H1 (cell line): Measurements from ENCODE around the gene MCC. TPM values are rescaled to one million over a fixed set of nuclear protein-coding genes. Genes with fewer than 3 reads are reported as not detected.

Experiments
- CTCF ChIA-PET: fragments of 300-600 bp; sonication (Branson Sonifier 250); formaldehyde crosslinking; loops from one replicate; lab custom pipeline; 2021; ENCODE audit not compliant: partially characterized antibody; lab: Charles Lee
- POLR2A ChIA-PET: fragments of 300-600 bp; sonication (Branson Sonifier 250); formaldehyde crosslinking; loops from one replicate; lab custom pipeline; 2021; ENCODE audit warnings: inconsistent platforms; ENCODE audit not compliant: partially characterized antibody; lab: Charles Lee
- DNase-seq, 2 experiments: peaks; one replicate each; pipeline versions ENCODE4 v3.0.0 to v3.0.0-alpha.2; 2010 to 2022; ENCODE audit warnings: low spot score in 2 of 2, low read depth in 1 of 2, mixed read lengths in 1 of 2
- FAIRE-seq: peaks from 2 replicates; lab custom pipeline; 2011; peaks lifted over from hg19 to GRCh38; lab: Jason Lieb, UNC
- H2AFZ ChIP-seq: 2 replicates; pipeline ENCODE4 v1.8.1; 2012; ENCODE audit warnings: low read length, inconsistent platforms
- H2AK5ac ChIP-seq: 2 replicates; pipeline ENCODE4 v1.6.1; 2013; ENCODE audit warnings: low read depth, low read length
- H2BK120ac ChIP-seq: replicated peaks from 2 replicates; pipeline ENCODE3; 2013; ENCODE audit warnings: low read depth, low read length, inconsistent platforms
- H2BK12ac ChIP-seq: 2 replicates; pipeline ENCODE4 v1.6.1; 2013; ENCODE audit warnings: low read depth, low read length
- H2BK15ac ChIP-seq: 2 replicates; pipeline ENCODE4 v1.6.1; 2013; ENCODE audit warnings: low read length
- H2BK20ac ChIP-seq: 2 replicates; pipeline ENCODE4 v1.6.1; 2013; ENCODE audit warnings: low read length
- H2BK5ac ChIP-seq: 2 replicates; pipeline ENCODE4 v1.6.1; 2013; ENCODE audit warnings: low read depth, low read length
- H3K14ac ChIP-seq: 2 replicates; pipeline ENCODE4 v1.6.1; 2013; ENCODE audit warnings: inconsistent platforms; ENCODE audit not compliant: insufficient read length
- H3K18ac ChIP-seq: 2 replicates; pipeline ENCODE4 v1.6.1; 2013; ENCODE audit warnings: low read length; ENCODE audit errors: extremely low read depth
- H3K23ac ChIP-seq: 2 replicates; pipeline ENCODE4 v1.6.1; 2013; ENCODE audit warnings: inconsistent platforms; ENCODE audit not compliant: insufficient read length
- H3K23me2 ChIP-seq: 2 replicates; pipeline ENCODE4 v1.6.1; 2013; ENCODE audit warnings: low read depth, low read length
- H3K27ac ChIP-seq: 2 replicates; pipeline ENCODE4 v1.6.1; 2011; ENCODE audit warnings: low read depth, low read length, inconsistent platforms
- H3K27me3 ChIP-seq, 4 experiments: replicated peaks in 1 of 4; 1 replicate in 1 of 4; 2 replicates in 3 of 4; pipeline versions ENCODE4 v1.6.1 to v1.8.1; 2011 to 2013; ENCODE audit warnings: low read length in 3 of 4, mild to moderate bottlenecking in 3 of 4, inconsistent platforms in 2 of 4, mixed read lengths in 2 of 4, moderate library complexity in 1 of 4; ENCODE audit not compliant: control insufficient read depth in 3 of 4, insufficient read depth in 3 of 4; ENCODE audit errors: extremely low read depth in 1 of 4
- H3K36me3 ChIP-seq, 4 experiments: 2 replicates each; pipeline versions ENCODE4 v1.6.1 to v1.8.1; 2011 to 2013; ENCODE audit warnings: mild to moderate bottlenecking in 4 of 4, low read length in 3 of 4, moderate library complexity in 2 of 4, control low read depth in 1 of 4, inconsistent platforms in 1 of 4; ENCODE audit not compliant: insufficient read depth in 4 of 4, control insufficient read depth in 2 of 4
- H3K4ac ChIP-seq: replicated peaks from 2 replicates; pipeline ENCODE3; 2013; ENCODE audit warnings: low read length, low read depth, mixed read lengths, inconsistent platforms; ENCODE audit not compliant: insufficient read length
- H3K4me1 ChIP-seq, 4 experiments: replicated peaks in 1 of 4; 1 replicate in 1 of 4; 2 replicates in 3 of 4; pipeline versions ENCODE4 v1.6.1 to v1.8.1; 2011 to 2013; ENCODE audit warnings: low read length in 3 of 4, inconsistent platforms in 2 of 4, mixed read lengths in 1 of 4; ENCODE audit not compliant: insufficient read depth in 4 of 4, control insufficient read depth in 3 of 4
- H3K4me2 ChIP-seq, 2 experiments: 2 replicates each; pipeline versions ENCODE4 v1.6.1 to v1.8.1; 2011 to 2013; ENCODE audit warnings: low read depth in 2 of 2, low read length in 2 of 2, control low read depth in 1 of 2, inconsistent platforms in 1 of 2, mild to moderate bottlenecking in 1 of 2; ENCODE audit not compliant: insufficient read depth in 1 of 2
- H3K4me3 ChIP-seq, 4 experiments: fragments of 200-600, 300-600 bp in 1 of 4; sonication (generic), shearing (Covaris generic), sonication (Bioruptor Twin) in 1 of 4; 2 replicates each; pipeline versions ENCODE4 v1.5.1 to v1.8.1; 2011 to 2016; ENCODE audit warnings: low read length in 4 of 4, low read depth in 3 of 4, control low read depth in 2 of 4, inconsistent platforms in 2 of 4, mild to moderate bottlenecking in 2 of 4, mixed read lengths in 1 of 4, moderate library complexity in 1 of 4; ENCODE audit not compliant: insufficient read depth in 2 of 4; ENCODE audit errors: extremely low read depth in 1 of 4
- H3K56ac ChIP-seq: replicated peaks from 2 replicates; pipeline ENCODE3; 2013; ENCODE audit warnings: low read depth, mild to moderate bottlenecking, mixed read lengths, low read length, inconsistent platforms; ENCODE audit not compliant: insufficient read length
- H3K79me1 ChIP-seq: 2 replicates; pipeline ENCODE4 v1.6.1; 2013; ENCODE audit warnings: low read depth, low read length, control low read depth
- H3K79me2 ChIP-seq, 2 experiments: 2 replicates each; pipeline versions ENCODE4 v1.6.1 to v1.8.1; 2012 to 2013; ENCODE audit warnings: low read length in 2 of 2, mild to moderate bottlenecking in 2 of 2, inconsistent platforms in 1 of 2; ENCODE audit not compliant: insufficient read depth in 2 of 2, control insufficient read depth in 1 of 2
- H3K9ac ChIP-seq, 4 experiments: replicated peaks in 1 of 4; 1 replicate in 1 of 4; 2 replicates in 3 of 4; pipeline versions ENCODE4 v1.6.1 to v1.8.1; 2011 to 2013; ENCODE audit warnings: low read depth in 3 of 4, low read length in 3 of 4, control low read depth in 2 of 4, mild to moderate bottlenecking in 2 of 4, moderate library complexity in 2 of 4, inconsistent platforms in 1 of 4; ENCODE audit errors: extremely low read depth in 1 of 4
- H3K9me3 ChIP-seq, 2 experiments: 2 replicates each; pipeline versions ENCODE4 v1.6.1 to v1.8.1; 2012 to 2013; ENCODE audit warnings: mild to moderate bottlenecking in 2 of 2, moderate library complexity in 2 of 2, control low read depth in 1 of 2, inconsistent platforms in 1 of 2, low read depth in 1 of 2, low read length in 1 of 2, mixed read lengths in 1 of 2; ENCODE audit not compliant: insufficient read depth in 2 of 2
- H4K20me1 ChIP-seq, 2 experiments: replicated peaks in 1 of 2; 2 replicates each; pipeline versions ENCODE3 to v1.8.1; 2011 to 2013; ENCODE audit warnings: inconsistent platforms in 2 of 2, low read length in 2 of 2, mild to moderate bottlenecking in 1 of 2; ENCODE audit not compliant: insufficient read depth in 2 of 2, control insufficient read depth in 1 of 2
- H4K5ac ChIP-seq: 2 replicates; pipeline ENCODE4 v1.6.1; 2013; ENCODE audit warnings: low read length, low read depth, mixed read lengths, inconsistent platforms; ENCODE audit not compliant: insufficient read length
- H4K8ac ChIP-seq: 2 replicates; pipeline ENCODE4 v1.8.0; 2013; ENCODE audit warnings: mild to moderate bottlenecking, moderate library complexity, low read length, inconsistent platforms; ENCODE audit not compliant: insufficient read depth; ENCODE audit errors: extremely low read depth
- H4K91ac ChIP-seq: replicated peaks from 2 replicates; pipeline ENCODE3; 2013; ENCODE audit warnings: low read length, mixed read lengths, inconsistent platforms; ENCODE audit not compliant: insufficient read length
- ASH2L ChIP-seq: fragments of 200-600, 300-600 bp; sonication (generic); IDR thresholded peaks from one replicate; pipeline ENCODE4 v1.7.1; 2017; ENCODE audit warnings: low read length
- BACH1 ChIP-seq: IDR thresholded peaks from 2 replicates; pipeline ENCODE4 v1.6.1; 2012; ENCODE audit warnings: low read length, improper control_type of control experiment
- BCL11A ChIP-seq, 2 experiments: IDR thresholded peaks; one replicate each; pipeline ENCODE4 v1.6.1; 2011; ENCODE audit warnings: low read depth in 2 of 2, low read length in 2 of 2, mild to moderate bottlenecking in 2 of 2
- BRCA1 ChIP-seq: IDR thresholded peaks from 2 replicates; pipeline ENCODE4 v1.6.1; 2012; ENCODE audit warnings: low read depth, low read length, improper control_type of control experiment
- JUND ChIP-seq: IDR thresholded peaks from 2 replicates; pipeline ENCODE4 v1.6.1; 2011; ENCODE audit warnings: mild to moderate bottlenecking, improper control_type of control experiment, low read length
- KDM4A ChIP-seq: IDR thresholded peaks from one replicate; pipeline ENCODE4 v1.7.1; 2012; ENCODE audit warnings: low read depth, mild to moderate bottlenecking, moderate library complexity, low read length, inconsistent platforms; ENCODE audit not compliant: severe bottlenecking
- MAFK ChIP-seq: IDR thresholded peaks from 2 replicates; pipeline ENCODE4 v1.6.1; 2012; ENCODE audit warnings: low read depth, mild to moderate bottlenecking, improper control_type of control experiment, low read length
- POLR2AphosphoS5 ChIP-seq: IDR thresholded peaks from 2 replicates; pipeline ENCODE4 v1.6.1; 2011; ENCODE audit warnings: low read depth, low read length
- SIN3A ChIP-seq, 2 experiments: IDR thresholded peaks in 1 of 2; conservative IDR thresholded peaks in 1 of 2; 2 replicates each; pipeline ENCODE4 v1.6.1; 2011 to 2012; ENCODE audit warnings: low read length in 2 of 2, improper control_type of control experiment in 1 of 2, low read depth in 1 of 2, mild to moderate bottlenecking in 1 of 2
- SP2 ChIP-seq: IDR thresholded peaks from 2 replicates; pipeline ENCODE4 v1.6.1; 2012; ENCODE audit warnings: mild to moderate bottlenecking, low read length, inconsistent platforms
- SP4 ChIP-seq: IDR thresholded peaks from 2 replicates; pipeline ENCODE4 v1.6.1; 2012; ENCODE audit warnings: low read length, inconsistent platforms
- SRF ChIP-seq: IDR thresholded peaks from 2 replicates; pipeline ENCODE4 v1.6.1; 2011; ENCODE audit warnings: mild to moderate bottlenecking, low read depth, low read length, moderate library complexity
- TEAD4 ChIP-seq: IDR thresholded peaks from 2 replicates; pipeline ENCODE4 v1.6.1; 2012; ENCODE audit warnings: low read depth, low read length, inconsistent platforms, mixed read lengths
- USF2 ChIP-seq: IDR thresholded peaks from 2 replicates; pipeline ENCODE4 v1.6.1; 2011; ENCODE audit warnings: low read length, improper control_type of control experiment
- ZNF274 ChIP-seq: IDR thresholded peaks from 2 replicates; pipeline ENCODE4 v1.7.0; 2012; ENCODE audit warnings: low read length, borderline replicate concordance; ENCODE audit errors: extremely low read depth
- WGBS, 2 experiments: shearing (Covaris generic) in 1 of 2; methylation state at CpG; one replicate each; pipeline versions ENCODE4 v1.1.6 to v1.1.7; 2013 to 2015; ENCODE audit warnings: low lambda C conversion rate in 2 of 2, mixed read lengths in 2 of 2, inconsistent platforms in 1 of 2, low coverage in 1 of 2, missing lambda C conversion rate in 1 of 2; ENCODE audit not compliant: insufficient replicate concordance in 2 of 2, insufficient coverage in 1 of 2, insufficient read length in 1 of 2; ENCODE audit errors: extremely low coverage in 1 of 2, missing lambda C conversion rate in 1 of 2; 5-methylcytosine and 5-hydroxymethylcytosine counted together
- polyA plus RNA-seq, 7 experiments: library from polyadenylated mRNA; depleted of rRNA in 3 of 7; stranded (reverse) in 5 of 7; unstranded in 2 of 7; fragments of >200 nt in 5 of 7; fragments of 200-250 nt in 2 of 7; gene quantifications; 1 replicate in 5 of 7; 2 replicates in 1 of 7; 4 replicates in 1 of 7; pipeline versions ENCODE4 v1.2.1 to v1.2.3, GENCODE V29; 2011 to 2013; ENCODE audit warnings: missing spikeins in 2 of 7, mixed read lengths in 2 of 7
- total RNA-seq: library from RNA; stranded (reverse); fragmentation: NEBNext Ultra II Directional; extraction: Animal tissue kit (Norgen Biotek cat#: 25700); gene quantifications from 2 replicates; pipeline ENCODE4 v1.2.1, GENCODE V29; 2021

MCC gene
- total and polyA plus RNA-seq, 2 of the 8 experiments (the other 6 are each of a cell fraction or from before 2014, with no cell fraction given), result 2.6 to 18.3 TPM

DNA sequence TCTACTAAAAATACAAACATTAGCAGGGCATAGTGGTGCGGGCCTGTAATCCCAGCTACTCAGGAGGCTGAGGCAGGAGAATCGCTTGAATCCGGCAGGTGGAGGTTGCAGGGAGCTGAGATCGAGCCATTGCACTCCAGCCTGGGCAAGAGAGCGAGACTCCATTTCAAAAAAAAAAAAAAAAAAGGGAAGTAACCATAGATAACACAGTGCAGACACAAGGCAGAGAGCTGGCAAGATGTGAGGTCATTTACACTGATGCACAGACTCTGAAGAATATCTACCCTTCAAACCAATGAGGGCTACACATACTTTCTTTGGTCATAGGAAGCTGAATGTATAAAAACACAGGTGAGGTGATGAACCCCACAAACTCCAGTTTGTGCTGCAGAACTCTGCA, 379.8 kb downstream of the MCC start:
- H3K23ac ChIP-seq, result no peak overlapping the region
- POLR2A ChIA-PET, result no interaction called here
- no peaks in the 10 kb centered on the region for H3K4me1 ChIP-seq
- CTCF ChIA-PET, result interaction anchor here (1.5 kb wide), 1 partner anchor 14 kb away, joined by 3 read pairs; no protein-coding TSS in a partner anchor
- H3K79me1 ChIP-seq, result no peaks in the 10 kb centered on the region
- H2BK5ac ChIP-seq, result no peak overlapping the region
- H3K4me3 ChIP-seq, result no peak overlapping the region
- H2AK5ac ChIP-seq, result no peak overlapping the region
- no peaks in the 10 kb centered on the region for H3K9me3 ChIP-seq
- no peak for DNase-seq
- H3K27me3 ChIP-seq, result no peaks in the 10 kb centered on the region
- H3K79me2 ChIP-seq, result no peaks in the 10 kb centered on the region; a peak in 1 of 4 replicates
- no peak overlapping the region for H4K8ac ChIP-seq
- no peaks in the 10 kb centered on the region for H4K20me1 ChIP-seq
- no peaks in the 10 kb centered on the region; the same call in 1 of the 2 replicates for H3K23me2 ChIP-seq
- WGBS, 2 experiments, result 96% methylated on average over 5 of the region's 5 CpGs; no CpG with 5 or more reads in 1 of the 2 experiments
- no peak overlapping the region for H3K56ac ChIP-seq
- H2BK20ac ChIP-seq, result no peak overlapping the region
- H3K4me2 ChIP-seq, result no peak overlapping the region
- H3K14ac ChIP-seq, result no peak overlapping the region
- H3K27ac ChIP-seq, result no peak overlapping the region
- H2BK120ac ChIP-seq, result no peak overlapping the region
- no peak overlapping the region for H4K91ac ChIP-seq
- H3K9ac ChIP-seq, result no peak overlapping the region
- H2BK15ac ChIP-seq, result no peak overlapping the region
- no peak for FAIRE-seq
- H4K5ac ChIP-seq, result no peak overlapping the region
- no peak overlapping the region for H3K18ac ChIP-seq
- H3K4ac ChIP-seq, result no peak overlapping the region
- 0 out of 8 replicates have a peak, but pooled peaks cover 0 to 2% (median 0%) of the 10 kb centered on the region in 4 experiments for H3K36me3 ChIP-seq
- no peak overlapping the region for H2BK12ac ChIP-seq
- no peak overlapping the region for H2AFZ ChIP-seq
- TF ChIP-seq ZNF274 (no peak), SP4 (no peak), BRCA1 (no peak), SRF (no peak), ASH2L (no peak), SIN3A (conservative IDR thresholded peaks at IDR 0.05 in 1 of 2, IDR thresholded peaks at IDR 0.05 in 1 of 2; ENCODE audit: low read depth in 1 of 2, low read length in 2 of 2) (no peak), JUND (no peak), POLR2AphosphoS5 (no peak), KDM4A (no peak), TEAD4 (no peak), BCL11A (IDR thresholded peaks at IDR 0.05; ENCODE audit: low read depth in 2 of 2, low read length in 2 of 2) (no peak), SP2 (no peak), USF2 (no peak), MAFK (no peak), BACH1 (no peak)
